OCI-LY3 (cell line): ENCODE data around the gene OR52K1.

Experiments
- CTCF ChIP-seq: fragments of 200-600, 300-600 bp; sonication (generic); IDR thresholded peaks from 2 replicates; pipeline ENCODE4 v1.5.1; 2014; ENCODE audit warnings: antibody characterized with exemption, low read length, low read depth
- EZH2phosphoT487 ChIP-seq: fragments of 200-600 bp; shearing (Covaris generic); IDR thresholded peaks from 2 replicates; pipeline ENCODE4 v1.6.1; 2018; ENCODE audit warnings: antibody characterized with exemption, mixed run types, low read depth

- no peak for TF ChIP-seq CTCF
- no peak for TF ChIP-seq EZH2phosphoT487
Measured at GRCh38 chr11:4523666-4524065, 41.2 kb downstream of the OR52K1 start.
